GM23248 (cell line): Measurements from ENCODE around the gene BRD7.

ENCODE experiments used
- EZH2 ChIP-seq: fragments of 200-600 bp; sonication (generic); IDR thresholded peaks from 2 replicates; pipeline ENCODE4 v1.6.1; 2018; ENCODE audit warnings: antibody characterized with exemption, mild to moderate bottlenecking; ENCODE audit not compliant: insufficient read depth, poor library complexity, severe bottlenecking
- EZH2phosphoT487 ChIP-seq: fragments of 200-600 bp; sonication (generic); IDR thresholded peaks from 2 replicates; pipeline ENCODE4 v1.6.1; 2018; ENCODE audit warnings: antibody characterized with exemption, moderate library complexity, mild to moderate bottlenecking, low read depth; ENCODE audit not compliant: insufficient read depth

DNA sequence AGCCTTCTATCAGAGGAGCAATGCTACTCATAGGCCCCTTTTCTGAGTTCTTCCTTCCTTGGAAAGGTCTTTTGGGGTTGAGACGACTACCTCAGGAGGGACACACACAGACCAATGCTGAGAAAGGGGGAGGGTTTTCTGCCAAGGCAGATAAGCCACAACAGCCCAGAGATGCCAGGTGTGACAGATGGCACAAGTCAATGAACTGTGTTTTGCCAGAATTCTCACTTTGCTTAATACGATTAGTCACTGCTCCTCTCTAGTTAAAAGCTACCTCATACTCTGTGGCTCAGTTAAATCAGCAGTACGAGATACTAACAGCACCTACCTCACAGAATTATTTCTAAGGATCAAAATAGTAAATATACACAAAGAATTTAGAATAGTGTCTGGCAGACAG, 8.0 kb downstream of the BRD7 start:
- TF ChIP-seq EZH2: no peak
- no peak for TF ChIP-seq EZH2phosphoT487
